SHP77 treated with DMSO at 0.1 percent for 48 hours (cell line): Measurements from ENCODE around the gene VPS45.
"Not testable (repeated sequence)": the region's sequence is repeated elsewhere in the genome, so short reads cannot be mapped to it uniquely, and the experiment has no call there.

Source experiments
- DNase-seq: peaks from one replicate; lab custom pipeline; 2025; lab: John Stamatoyannopoulos, UW

The VPS45 gene

DNA sequence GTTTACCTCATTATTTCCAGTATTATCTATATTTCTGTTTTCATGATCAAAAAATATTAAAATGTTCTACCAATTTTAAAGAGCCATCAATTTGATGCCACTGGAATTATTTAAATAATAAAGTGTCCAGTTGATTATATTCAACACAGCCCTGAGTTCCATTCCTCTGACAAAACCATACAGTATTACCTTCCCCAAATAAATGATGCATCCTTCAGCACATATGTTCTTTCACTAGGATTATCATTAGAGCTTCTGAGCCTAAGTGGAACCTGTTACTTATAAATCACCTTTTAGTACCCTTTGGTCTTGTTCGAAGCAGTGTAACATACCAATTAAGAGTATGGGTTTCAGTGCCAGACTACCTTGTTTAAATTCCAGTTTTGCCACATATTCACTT is 64.8 kb downstream of the VPS45 start:
- DNase-seq = no peak

DNA sequence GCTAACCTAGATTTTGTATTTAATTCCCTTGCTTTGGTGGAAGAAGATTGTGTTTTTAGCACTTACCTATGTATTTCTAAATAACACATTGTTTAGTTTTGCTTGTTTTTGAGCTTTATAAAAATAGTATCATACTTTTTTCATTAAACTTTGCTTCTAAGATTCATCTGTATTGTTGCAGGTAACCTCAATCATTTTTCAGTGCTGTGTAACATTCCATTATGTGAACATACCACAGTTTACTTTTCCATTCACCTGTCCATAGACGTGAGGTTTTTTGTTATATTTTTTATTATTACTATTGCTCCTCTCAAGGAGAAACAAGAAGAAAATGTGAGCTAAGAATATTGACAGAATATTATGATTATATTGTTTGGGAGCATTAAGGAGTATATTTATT is 67.0 kb downstream of the VPS45 start:
- no peak for DNase-seq

DNA sequence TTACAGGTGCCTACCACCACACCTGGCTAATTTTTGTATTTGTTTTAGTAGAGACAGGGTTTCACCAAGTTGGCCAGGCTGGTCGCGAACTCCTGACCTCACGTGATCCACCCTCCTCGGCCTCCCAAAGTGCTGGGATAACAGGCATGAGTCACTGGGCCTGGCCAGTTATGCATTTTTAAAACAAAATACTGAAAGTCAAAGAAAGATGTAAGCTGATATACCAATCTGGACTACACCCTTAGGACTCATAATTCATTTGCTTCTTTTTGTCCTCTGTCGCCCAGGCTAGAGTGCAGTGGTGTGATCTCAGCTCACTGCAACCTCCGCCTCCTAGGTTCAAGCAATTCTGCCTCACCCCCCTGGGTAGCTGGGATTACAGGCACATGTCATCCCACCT is 67.8 kb downstream of the VPS45 start:
- DNase-seq = not testable (repeated sequence)

DNA sequence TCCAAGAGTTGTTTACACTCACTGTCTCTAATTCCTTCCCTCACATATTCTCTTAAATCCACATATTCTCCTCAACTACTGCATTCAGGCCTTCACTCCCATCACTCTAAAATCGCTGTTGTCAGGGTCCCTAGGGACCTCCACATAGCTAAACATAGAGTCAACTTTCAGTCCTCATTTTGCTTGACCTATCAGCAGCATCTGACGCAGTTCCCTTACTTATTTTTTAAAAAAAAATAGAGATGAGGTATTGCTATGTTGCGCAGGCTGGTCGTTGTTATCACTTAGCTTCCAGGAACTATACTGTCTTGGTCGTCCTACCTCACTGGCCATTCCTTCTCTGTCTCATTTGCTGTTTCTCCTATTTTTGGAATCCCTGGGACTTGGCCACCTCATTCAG is 70.5 kb downstream of the VPS45 start:
- no peak for DNase-seq

DNA sequence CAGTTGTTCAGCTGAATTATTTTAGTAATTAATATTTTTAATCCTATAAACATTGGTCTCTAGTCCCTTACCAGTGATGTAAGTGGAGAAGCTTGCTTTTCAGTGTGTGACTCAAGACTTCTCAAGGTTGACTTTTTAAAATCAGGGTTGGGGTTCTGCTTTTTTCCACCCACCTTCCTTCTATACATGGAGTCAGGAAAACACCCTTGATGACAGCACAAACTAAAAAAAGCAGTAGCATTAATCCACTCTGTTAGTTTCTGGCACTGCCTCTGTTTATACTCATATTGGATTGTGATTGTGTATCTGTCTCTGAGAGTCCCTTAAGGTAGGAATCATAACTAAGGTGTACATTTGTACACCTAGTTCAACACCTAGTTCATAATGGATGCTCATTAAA is 73.9 kb downstream of the VPS45 start:
- no peak for DNase-seq

DNA sequence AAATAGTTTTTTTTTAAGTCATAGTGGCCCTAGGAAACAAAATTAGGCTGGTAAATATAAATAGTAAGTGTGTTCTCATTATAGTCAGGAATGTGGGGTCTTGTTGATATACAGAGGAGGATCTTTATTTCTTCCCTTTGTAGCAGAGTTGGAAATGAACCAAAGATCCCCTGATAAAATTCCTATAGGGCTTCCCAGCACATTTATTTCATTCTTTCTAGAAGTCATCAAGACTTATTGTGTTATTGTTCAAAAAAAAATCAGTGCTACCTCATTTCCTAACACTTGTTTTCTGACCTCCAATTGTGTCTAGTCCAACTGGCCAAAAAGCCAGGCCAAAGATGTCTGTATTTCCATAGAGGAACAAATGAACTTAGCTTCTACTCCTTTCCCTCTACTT is 74.5 kb downstream of the VPS45 start:
- DNase-seq = no peak

DNA sequence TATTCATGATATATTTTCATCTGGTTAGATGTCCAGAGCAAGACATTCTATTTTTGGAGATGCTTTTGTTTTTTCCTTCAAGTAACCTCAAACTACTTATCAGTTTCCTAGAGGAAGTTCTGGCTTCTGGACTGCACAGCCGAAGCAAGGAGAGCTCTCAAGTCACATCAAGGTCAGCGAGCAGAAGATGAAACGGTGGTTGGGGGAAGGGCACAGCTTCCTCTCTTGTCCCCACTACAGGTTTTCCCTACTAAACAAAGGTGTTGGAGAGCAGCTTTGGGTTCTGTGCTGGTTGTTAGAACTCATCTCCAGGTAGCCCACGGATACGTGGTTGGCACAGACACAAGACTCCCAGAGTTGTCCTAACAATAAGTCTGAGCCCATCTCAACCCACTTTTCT is 77.0 kb downstream of the VPS45 start:
- no peak for DNase-seq

DNA sequence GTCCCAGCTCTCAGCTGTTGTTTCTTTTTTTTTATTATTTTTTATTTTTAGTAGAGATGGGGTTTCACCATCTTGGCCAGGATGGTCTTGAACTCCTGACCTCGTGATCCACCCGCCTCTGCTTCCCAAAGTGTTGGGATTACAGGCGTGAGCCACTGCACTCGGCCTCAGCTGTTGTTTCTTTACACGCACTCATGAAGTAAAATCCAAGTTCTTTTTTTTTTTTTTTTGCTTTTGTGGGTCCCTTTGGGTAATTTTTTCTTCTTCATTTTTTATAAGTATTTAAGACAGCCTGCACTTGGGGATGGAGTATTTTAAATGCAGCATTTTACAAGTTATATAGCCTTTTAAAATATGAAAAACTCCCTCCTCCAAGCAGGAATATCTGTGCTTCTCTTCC is 78.4 kb downstream of the VPS45 start:
- DNase-seq = not testable (repeated sequence)

DNA sequence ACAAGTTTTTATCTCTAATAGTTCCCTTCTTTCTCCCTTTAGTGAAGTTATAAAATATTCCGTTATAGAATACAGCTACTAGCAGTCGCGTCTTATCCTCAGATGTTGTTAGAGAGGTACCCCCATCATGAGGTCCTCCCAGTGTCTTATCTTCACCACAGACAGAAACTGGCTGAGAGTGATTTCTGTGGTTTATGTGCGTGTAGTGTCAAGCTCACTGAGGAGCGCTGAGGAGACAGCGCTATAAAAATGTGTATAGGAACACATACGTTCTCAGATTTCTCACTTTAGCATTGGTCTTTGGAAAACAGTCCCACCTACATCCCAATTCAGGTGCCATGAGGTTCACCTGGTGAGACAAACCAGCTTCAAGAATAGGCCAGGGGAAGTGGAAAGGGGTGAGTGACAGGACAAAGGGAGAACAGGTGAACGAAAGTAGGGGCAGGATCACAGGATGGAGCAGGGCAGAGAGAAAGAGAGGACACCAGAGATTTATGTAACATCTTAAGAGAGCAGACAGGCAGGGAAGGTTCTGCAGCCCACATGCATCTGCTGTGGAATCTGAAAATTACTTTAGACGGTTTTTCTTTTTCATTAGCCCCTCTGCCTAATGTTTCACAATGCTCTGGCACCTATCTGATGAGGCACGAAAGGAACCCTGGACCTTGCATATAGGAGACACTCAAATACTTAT is 79.4 kb downstream of the VPS45 start:
- no peak for DNase-seq

DNA sequence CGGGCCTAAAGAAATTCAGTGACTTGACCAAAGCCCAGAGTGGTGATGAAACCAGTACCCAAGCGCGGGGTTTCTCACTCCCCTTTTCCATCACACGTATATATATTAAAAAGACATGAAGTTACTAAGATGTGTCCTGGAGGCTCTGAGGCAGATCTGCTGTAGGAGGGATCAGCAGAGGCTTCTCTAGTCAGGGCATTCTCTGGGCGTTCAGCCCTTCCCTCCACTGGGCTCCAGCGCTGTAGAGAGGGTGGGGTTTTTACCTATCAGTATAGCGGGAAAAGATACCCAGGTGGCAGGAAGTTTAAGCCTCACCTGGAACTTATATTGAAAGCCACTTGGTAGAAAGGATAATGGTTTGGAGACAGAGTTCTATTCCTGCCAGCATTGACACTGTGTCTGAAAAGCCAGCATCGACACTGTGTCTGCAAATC is 81.3 kb downstream of the VPS45 start:
- no peak for DNase-seq

DNA sequence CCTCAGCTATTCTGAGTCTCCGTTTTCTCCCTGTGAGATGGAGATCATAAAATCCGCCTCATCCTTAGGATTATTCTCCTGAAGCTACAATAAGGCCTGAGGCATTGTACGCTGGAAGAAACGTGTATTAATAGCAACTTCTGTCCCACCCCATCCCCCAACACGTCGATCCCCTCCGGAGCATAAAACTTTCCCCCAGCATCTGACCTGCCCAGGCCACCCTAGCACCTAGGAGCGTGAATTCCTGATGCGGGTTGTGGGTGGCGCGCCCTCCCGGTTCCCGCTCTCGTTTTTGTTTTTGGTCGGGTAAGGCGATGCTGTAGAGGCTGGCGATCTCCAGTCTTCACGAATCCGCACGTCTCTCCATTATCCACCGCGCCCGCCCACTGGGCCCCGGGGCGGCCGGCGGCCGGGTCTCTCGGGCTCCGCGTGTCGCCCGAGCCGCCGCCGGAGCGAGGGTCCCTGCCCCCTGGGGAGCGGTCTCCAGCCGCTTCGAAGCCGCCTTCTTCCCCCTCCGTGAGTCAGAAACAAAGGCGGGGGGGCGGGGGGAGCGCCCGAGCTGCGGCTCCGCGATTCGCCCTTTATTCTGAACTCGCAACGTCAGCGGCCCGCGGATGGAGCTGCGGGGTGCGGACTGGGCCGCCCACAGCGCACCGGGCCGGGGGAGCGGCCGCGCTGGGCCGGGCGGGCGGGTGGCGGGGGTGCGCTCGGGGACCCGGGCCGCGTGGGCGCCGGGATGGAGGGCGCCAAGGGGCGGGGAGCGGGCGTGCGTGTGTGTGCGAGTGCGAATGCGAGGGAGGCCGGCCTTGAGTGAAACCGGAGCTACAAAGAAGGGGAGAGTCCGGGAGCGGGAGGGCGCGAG is 81.9 kb downstream of the VPS45 start, which contains the start of gene PLEKHO1:
PLEKHO1 (plus strand) TSS at position 646 of the 862 bp plus-strand sequence. CDS start 342 bp downstream, outside the sequence.
- DNase-seq = peak; percentile 28

DNA sequence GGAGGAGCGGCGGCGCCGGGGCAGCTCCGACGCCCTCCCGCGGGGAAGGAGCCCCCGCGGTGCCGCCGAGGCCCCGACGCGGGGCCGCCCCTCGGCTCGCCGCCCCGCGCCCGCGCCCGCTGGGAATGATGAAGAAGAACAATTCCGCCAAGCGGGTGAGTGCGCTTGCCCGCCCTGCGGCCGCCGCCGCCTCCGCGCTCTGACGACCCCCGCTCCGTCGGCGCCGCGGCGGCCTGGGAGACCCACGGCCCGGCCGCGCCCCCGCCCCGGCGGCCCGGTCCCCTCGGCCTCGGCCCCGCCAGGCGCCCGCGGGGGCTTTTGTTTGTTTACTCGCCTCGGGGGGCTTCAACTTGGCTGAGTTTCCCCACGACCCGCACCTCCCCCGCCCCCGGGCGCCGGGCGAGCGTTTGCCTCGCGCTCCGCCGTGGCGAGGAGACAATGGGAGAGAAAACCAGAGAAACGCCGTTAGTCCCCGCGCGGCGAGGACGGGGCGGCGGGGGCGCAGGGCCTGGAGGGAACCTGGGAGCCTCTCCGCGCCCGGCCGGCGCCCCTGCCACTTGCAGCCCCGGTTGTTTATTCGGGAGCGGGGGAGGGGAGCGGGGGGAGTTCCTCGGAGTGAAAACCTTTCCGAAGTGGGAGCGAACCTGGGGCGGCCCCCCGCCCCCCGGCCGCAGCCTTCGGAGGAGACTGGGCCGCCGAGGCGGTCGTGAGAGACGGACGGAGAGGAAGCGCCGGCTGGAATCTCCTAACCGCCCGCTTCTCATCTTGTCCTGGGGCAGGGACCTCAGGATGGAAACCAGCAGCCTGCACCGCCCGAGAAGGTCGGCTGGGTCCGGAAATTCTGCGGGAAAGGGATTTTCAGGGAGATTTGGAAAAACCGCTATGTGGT is 82.8 kb downstream of the VPS45 start:
- DNase-seq = no peak

DNA sequence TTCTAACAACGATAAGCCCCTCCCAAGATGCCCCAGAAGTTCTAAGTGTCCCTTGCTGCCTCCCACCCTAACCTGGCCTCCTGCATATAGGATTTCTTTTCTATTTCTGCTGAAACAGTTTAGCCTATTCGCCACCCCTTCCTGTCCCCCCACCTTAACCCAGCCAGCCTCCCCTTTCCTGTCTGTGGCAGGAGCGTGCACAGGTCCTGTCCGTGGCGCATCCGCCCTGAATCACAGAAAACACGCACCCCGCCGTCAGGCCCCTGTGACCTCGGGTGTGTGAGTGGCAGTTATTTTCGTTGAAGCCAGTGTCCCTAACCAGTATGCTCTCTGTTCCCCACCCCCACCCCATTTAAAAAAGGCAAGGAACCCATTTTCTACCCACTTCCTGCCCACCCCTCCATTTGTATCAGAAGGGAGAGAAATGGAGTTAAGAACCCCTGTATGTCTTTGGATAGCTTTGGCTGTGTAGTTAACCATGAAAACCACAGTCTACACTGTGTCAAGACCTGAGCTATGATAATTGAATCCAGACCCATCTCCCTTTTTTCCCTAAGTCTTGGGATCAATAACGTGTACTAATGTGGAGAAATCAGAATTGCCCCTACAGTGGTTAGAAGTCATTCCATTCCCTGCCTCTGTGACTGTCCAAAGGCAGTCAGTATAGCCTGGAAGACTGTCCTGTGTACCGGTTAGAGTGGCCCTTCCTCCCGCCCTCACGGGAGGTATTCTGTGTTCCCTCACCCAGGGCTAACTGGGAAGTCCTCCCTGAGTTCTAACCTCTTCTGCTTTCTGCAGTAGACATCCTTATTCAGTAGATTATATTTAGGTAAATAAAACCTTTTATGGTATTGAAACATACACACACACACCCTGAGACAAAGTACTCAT is 84.0 kb downstream of the VPS45 start:
- no peak for DNase-seq

DNA sequence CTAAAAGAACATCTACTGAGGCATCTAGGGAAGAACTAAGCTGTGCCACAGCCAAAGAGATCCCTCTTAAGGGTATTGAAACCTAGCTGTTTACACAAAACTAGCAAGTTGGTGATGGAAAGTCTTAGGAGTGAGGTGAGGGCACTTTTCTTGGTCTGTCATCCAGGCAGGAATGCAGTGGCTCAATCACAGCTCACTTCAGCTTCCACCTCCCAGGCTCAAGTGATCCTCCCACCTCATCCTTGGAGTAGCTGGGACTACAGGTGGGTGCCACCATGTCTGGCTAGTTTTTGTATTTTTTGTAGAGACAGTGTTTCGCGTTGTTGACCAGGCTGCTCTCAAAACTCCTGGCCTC is 84.6 kb downstream of the VPS45 start:
- no peak for DNase-seq

DNA sequence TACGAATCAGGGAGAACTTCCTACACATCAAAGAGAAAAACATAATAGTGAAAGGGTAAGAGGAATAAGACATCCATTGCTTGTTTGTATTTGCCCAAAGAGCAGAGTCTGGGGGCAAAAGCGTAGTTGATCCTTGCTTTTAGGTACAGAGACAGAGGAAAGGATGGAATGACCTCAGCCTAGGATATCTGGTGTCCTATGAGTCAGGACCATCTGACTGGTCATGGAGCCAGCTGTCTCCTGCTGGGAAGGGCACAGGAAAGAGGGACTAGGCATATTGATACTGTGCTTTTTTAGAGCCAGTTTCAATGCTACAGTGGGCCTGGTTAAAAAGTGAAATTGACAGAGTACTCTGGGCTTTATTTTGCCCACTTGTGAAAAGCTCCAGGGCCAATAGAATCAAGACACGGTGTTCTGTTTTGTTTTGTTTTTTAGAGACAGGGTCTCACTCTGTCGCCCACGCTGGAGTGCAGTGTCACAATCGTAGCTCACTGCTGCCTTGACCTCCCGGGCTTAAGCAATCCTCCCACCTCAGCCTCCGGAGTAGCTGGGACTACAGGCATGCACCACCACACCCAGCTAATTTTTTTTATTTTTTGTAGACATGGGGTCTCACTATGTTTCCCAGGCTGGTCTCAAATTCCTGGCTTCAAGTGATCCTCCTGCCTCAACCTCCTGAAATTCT is 85.3 kb downstream of the VPS45 start:
- no peak for DNase-seq

DNA sequence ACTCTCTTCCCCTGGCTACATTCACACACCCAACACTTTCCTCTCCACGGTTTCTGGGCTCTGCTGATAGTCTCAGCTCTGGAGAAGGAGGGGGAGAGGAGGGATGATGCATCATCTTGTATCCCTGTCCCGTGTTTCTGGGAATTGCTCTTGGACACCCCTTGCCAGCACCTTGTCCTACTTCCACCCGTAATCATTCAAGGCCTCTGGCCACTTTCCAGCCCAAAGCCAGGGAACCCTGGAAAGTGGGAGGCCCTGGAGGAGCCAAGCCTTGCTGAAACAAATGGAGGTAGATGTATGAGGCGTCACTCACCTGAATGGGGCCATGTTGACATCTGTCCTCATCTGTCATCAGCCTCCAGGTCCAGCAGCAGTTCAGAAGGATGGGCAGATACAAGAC is 86.6 kb downstream of the VPS45 start:
- DNase-seq = no peak

DNA sequence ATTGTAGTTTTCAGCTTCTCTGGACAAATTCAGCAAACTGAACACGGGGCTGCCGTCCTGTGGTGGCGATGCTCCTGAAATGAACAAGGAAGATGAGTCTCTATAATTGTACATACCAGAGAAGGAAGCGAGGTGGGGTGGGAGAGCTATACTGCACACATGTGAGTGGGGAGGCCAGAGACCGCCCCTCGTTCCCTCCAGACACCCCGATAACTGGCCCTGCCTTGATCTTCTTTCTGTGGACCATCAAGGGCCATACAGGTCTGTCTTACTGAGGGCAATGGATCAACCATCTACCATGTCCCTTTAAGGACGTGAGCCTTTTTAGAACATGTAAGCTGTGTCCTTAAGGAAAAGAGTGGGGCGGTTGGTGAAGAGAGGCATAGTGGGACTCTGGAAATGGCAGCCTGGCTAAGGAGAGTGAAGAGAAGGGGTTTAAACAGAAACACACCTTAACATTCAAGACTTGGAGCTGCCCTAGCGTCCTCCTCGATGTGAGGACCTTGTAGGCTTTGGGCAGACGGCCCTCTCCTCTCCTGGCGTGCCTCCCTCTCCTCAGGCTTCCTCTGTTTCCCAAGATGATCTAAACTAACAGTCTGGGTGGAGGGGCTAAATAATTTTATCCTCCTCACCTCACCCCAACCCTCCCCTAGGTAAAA is 88.0 kb downstream of the VPS45 start:
- DNase-seq = no peak

DNA sequence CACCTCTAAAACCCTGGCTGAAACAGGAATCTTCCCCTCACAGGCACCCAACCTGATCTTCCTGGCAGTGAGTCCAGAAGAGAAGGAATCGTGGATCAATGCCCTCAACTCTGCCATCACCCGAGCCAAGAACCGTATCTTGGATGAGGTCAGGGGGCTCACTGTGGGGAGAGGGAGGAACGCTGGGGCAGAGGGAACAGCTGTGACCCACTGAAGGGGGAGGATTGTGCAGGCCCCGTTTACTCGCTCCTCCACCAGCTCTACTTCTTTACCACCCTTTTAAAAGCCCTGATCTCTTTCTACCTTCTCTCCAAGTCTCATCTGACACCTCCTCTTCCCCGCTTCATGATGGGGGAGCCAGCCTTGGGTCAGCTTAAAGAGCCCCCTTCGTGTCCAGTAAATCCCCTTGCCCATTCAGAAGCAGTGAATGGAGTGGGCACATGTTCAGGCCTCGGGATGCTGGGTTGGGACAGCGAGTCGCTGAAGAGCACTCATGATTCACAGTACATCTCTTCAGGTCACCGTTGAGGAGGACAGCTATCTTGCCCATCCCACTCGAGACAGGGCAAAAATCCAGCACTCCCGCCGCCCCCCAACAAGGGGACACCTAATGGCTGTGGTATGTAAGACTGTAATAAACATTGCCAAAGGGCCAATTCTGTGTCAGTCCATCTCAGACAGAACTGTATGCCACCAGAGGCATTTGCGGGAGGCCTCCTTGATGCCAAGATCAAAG is 89.5 kb downstream of the VPS45 start:
- DNase-seq = no peak

DNA sequence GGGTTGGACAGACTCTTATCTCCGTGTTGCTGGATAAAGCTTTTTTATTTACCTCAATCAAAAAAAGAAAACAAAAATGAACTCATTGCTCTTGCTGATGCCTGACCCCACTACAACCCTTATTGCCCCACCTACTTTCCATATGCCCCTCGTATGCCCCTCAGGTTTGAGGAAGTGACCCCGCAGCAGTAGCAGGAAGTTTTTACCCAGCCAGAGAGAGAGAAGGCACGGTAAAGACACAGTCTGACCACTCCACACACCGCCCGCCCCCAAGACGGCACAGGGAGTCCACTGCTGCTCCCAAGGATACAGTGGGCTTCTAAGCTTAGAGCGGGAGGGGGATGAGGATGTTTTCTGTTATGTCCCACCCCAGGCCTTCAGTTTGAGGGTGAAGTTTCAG is 92.0 kb downstream of the VPS45 start:
- no peak for DNase-seq
